Measurements from ENCODE around the gene ADTRP.

The ADTRP gene

GRCh38 chr6:11754625-11755271 lies 23.9 kb downstream of the ADTRP start:
- no peak for DNase-seq

- DNase-seq: no peak
These were observed 24.8 kb downstream of the ADTRP start for GRCh38 chr6:11753798-11754197.

- no peak for DNase-seq
These were observed 26.2 kb downstream of the ADTRP start for GRCh38 chr6:11752360-11752759.

GRCh38 chr6:11750682-11751081 lies 27.9 kb downstream of the ADTRP start:
- no peak for DNase-seq

- no peak for DNase-seq
These were observed 29.9 kb downstream of the ADTRP start for GRCh38 chr6:11748591-11749210.

- DNase-seq: no peak
These were observed 31.6 kb downstream of the ADTRP start for GRCh38 chr6:11747021-11747420.

- no peak for DNase-seq
These were observed 33.9 kb downstream of the ADTRP start for GRCh38 chr6:11744753-11745152.

GRCh38 chr6:11744101-11744500 lies 34.5 kb downstream of the ADTRP start:
- no peak for DNase-seq

- DNase-seq: no peak
These were observed 37.7 kb downstream of the ADTRP start for GRCh38 chr6:11740875-11741274.

GRCh38 chr6:11738661-11739375 lies 39.8 kb downstream of the ADTRP start:
- DNase-seq: no peak

GRCh38 chr6:11738234-11738633 lies 40.4 kb downstream of the ADTRP start:
- no peak for DNase-seq

GRCh38 chr6:11736601-11737000 lies 42.0 kb downstream of the ADTRP start:
- DNase-seq: no peak

GRCh38 chr6:11734861-11735613 lies 43.6 kb downstream of the ADTRP start:
- DNase-seq: no peak

GRCh38 chr6:11732036-11732631 lies 46.5 kb downstream of the ADTRP start:
- no peak for DNase-seq

- DNase-seq: no peak
These were observed 47.2 kb downstream of the ADTRP start for GRCh38 chr6:11731423-11731822.

- DNase-seq: no peak
These were observed 48.0 kb downstream of the ADTRP start for GRCh38 chr6:11730641-11731040.

GRCh38 chr6:11729076-11729475 lies 49.5 kb downstream of the ADTRP start:
- DNase-seq: no peak

- no peak for DNase-seq
These were observed 50.3 kb downstream of the ADTRP start for GRCh38 chr6:11727998-11728961.

GRCh38 chr6:11727346-11727997 lies 51.1 kb downstream of the ADTRP start:
- no peak for DNase-seq

- no peak for DNase-seq
These were observed 54.3 kb downstream of the ADTRP start for GRCh38 chr6:11724286-11724685.
